SIG-M5 (cell line): ENCODE results near the gene ALK.

Experiments
- DNase-seq: peaks from one replicate; lab custom pipeline; 2025; lab: John Stamatoyannopoulos, UW

The ALK gene

GRCh38 chr2:29789911-29790485 lies 131.4 kb downstream of the ALK start:
- DNase-seq = no peak

- no peak for DNase-seq
Observed at GRCh38 chr2:29787473-29788465, 133.6 kb downstream of the ALK start.

- no peak for DNase-seq
Observed at GRCh38 chr2:29786361-29786760, 135.0 kb downstream of the ALK start.

- DNase-seq = no peak
Observed at GRCh38 chr2:29783666-29784065, 137.7 kb downstream of the ALK start.

GRCh38 chr2:29782549-29783458 lies 138.6 kb downstream of the ALK start:
- DNase-seq = no peak

- DNase-seq = no peak
Observed at GRCh38 chr2:29782087-29782486, 139.3 kb downstream of the ALK start.

- DNase-seq = no peak
Observed at GRCh38 chr2:29780906-29781305, 140.5 kb downstream of the ALK start.

- DNase-seq = no peak
Observed at GRCh38 chr2:29777161-29777560, 144.2 kb downstream of the ALK start.

- no peak for DNase-seq
Observed at GRCh38 chr2:29776406-29776805, 145.0 kb downstream of the ALK start.

GRCh38 chr2:29775937-29776336 lies 145.4 kb downstream of the ALK start:
- no peak for DNase-seq

GRCh38 chr2:29774624-29775023 lies 146.8 kb downstream of the ALK start:
- no peak for DNase-seq

- no peak for DNase-seq
Observed at GRCh38 chr2:29770846-29771245, 150.5 kb downstream of the ALK start.

GRCh38 chr2:29769847-29770246 lies 151.5 kb downstream of the ALK start:
- no peak for DNase-seq

- DNase-seq = no peak
Observed at GRCh38 chr2:29767606-29768335, 153.6 kb downstream of the ALK start.

GRCh38 chr2:29766191-29766590 lies 155.2 kb downstream of the ALK start:
- no peak for DNase-seq

GRCh38 chr2:29765721-29766120 lies 155.7 kb downstream of the ALK start:
- DNase-seq = no peak

GRCh38 chr2:29763371-29763770 lies 158.0 kb downstream of the ALK start:
- no peak for DNase-seq

- DNase-seq = no peak
Observed at GRCh38 chr2:29762239-29762638, 159.1 kb downstream of the ALK start.

GRCh38 chr2:29761278-29761677 lies 160.1 kb downstream of the ALK start:
- no peak for DNase-seq

- no peak for DNase-seq
Observed at GRCh38 chr2:29760008-29760407, 161.4 kb downstream of the ALK start.

- DNase-seq = no peak
Observed at GRCh38 chr2:29759360-29759759, 162.0 kb downstream of the ALK start.

- DNase-seq = no peak
Observed at GRCh38 chr2:29755829-29756228, 165.6 kb downstream of the ALK start.
